Astrocyte of the spinal cord (primary cell): Measurements from ENCODE around the gene VENTX.

Experiments used
- DNase-seq: peaks from one replicate; pipeline ENCODE4 v3.0.0; 2011; ENCODE audit warnings: low read depth, low spot score
- H3K4me3 ChIP-seq: 2 replicates; pipeline ENCODE4 v1.5.1; 2011; ENCODE audit warnings: low read depth, mild to moderate bottlenecking, low read length, moderate library complexity
- in situ Hi-C: cut with HindIII; loops from 2 replicates; pipeline ENCODE4 v1.10.0; 2017; ENCODE audit warnings: low sequenced_read_pairs
- TF ChIP-seq, protein P1 (sequence below): IDR thresholded peaks from 2 replicates; pipeline ENCODE4 v1.5.1; 2012; ENCODE audit warnings: low read depth, mild to moderate bottlenecking, low read length, inconsistent platforms

Gene VENTX

DNA sequence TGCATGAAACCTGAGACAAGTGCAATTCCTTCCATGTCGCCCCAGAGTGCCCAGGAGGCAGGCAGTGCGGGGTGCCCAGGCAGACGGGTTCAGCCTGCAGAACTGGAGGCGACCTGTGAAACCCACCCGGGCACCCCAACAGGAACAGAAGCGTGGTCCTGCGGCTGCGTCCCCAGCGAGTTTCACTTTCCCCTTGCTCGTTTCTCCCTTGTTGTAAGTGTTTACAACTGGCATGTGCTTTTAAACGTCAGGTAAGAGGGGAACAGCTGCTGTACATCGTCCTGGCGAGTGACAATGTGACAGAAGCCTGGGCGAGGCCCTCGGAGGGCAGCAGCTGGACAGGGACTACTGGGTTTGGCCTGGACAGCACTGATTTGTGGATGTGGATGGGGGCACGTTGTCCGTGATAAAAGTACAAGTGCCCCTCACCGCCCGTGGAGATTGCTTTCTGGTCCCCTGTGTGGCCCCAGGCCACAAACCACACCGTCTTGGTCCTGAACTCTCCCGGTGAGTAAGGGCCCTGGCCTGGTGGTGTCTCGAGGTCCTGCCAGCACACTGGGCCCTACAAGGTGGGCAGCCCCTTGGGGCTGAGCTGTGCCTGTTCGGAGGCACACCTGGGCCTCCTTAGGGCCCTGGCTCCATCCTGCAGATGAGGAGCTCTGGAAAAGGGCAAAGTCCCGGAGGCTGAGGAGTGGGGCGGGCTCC lies 4.0 kb downstream of the VENTX start:
- TF ChIP-seq, protein P1, sequence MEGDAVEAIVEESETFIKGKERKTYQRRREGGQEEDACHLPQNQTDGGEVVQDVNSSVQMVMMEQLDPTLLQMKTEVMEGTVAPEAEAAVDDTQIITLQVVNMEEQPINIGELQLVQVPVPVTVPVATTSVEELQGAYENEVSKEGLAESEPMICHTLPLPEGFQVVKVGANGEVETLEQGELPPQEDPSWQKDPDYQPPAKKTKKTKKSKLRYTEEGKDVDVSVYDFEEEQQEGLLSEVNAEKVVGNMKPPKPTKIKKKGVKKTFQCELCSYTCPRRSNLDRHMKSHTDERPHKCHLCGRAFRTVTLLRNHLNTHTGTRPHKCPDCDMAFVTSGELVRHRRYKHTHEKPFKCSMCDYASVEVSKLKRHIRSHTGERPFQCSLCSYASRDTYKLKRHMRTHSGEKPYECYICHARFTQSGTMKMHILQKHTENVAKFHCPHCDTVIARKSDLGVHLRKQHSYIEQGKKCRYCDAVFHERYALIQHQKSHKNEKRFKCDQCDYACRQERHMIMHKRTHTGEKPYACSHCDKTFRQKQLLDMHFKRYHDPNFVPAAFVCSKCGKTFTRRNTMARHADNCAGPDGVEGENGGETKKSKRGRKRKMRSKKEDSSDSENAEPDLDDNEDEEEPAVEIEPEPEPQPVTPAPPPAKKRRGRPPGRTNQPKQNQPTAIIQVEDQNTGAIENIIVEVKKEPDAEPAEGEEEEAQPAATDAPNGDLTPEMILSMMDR, result no peak
- H3K4me3 ChIP-seq, result no peak overlapping the region
- in situ Hi-C loops, result no loop called here
- no peak for DNase-seq

DNA sequence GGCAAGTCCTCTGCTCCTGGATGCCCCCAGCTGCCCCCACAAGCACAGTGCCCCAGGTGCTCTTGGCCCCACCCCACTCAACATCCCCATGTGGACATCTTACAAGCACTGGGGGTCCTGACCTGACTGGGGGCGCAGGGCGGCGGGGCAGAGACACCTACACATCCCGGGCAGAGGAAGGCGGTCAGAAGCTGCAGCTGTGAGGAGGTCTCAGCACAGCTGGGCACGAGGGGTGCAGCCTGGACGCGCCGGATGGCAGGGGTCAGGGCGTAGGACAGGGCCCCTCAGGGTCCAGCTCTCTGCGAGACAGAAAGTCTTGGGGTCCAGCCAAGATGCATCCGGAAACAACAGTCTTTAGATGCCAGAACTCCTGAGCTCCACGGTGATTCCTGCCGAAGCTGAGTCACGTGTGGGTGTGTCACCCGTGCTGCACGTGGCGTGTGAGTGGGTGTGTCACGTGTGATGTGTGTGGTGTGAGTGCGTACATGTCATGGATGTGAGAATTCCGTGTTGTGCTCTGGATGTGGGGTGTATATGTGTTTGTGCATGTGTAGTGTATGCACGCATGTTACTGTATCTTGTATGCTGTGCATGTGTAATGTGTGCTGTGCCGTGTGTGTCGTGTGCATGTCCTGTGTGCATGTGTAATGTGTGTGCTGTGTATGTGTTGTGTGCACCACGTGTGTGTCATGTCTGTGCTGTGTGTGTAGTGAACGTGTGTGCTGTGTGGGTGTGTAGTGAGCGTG lies 5.1 kb downstream of the VENTX start:
- no peak overlapping the region for H3K4me3 ChIP-seq
- no peak for DNase-seq
- TF ChIP-seq, protein P1, result no peak
- in situ Hi-C loops, result no loop called here

DNA sequence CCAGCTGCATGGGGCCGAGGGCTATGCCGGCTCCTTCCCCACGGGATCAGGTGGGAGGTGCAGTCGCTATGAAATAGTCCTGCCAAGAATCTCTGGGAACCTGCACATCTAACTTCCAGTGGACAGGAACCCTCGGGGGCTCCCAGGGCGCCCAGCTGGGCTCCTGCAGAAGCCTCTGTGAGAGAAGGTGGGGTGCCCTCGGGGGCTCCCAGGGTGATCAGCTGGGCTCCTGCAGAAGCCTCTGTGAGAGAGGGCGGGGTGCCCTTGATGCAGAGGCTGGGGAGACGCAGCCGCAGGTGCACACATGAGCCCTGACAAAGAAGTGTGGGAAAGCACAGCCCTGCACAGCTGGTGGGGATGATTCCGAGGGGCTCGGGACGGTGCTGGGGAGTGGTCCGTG lies 5.9 kb downstream of the VENTX start:
- in situ Hi-C loops, result no loop called here
- DNase-seq, result no peak
- H3K4me3 ChIP-seq, result no peak overlapping the region
- TF ChIP-seq, protein P1, result no peak

DNA sequence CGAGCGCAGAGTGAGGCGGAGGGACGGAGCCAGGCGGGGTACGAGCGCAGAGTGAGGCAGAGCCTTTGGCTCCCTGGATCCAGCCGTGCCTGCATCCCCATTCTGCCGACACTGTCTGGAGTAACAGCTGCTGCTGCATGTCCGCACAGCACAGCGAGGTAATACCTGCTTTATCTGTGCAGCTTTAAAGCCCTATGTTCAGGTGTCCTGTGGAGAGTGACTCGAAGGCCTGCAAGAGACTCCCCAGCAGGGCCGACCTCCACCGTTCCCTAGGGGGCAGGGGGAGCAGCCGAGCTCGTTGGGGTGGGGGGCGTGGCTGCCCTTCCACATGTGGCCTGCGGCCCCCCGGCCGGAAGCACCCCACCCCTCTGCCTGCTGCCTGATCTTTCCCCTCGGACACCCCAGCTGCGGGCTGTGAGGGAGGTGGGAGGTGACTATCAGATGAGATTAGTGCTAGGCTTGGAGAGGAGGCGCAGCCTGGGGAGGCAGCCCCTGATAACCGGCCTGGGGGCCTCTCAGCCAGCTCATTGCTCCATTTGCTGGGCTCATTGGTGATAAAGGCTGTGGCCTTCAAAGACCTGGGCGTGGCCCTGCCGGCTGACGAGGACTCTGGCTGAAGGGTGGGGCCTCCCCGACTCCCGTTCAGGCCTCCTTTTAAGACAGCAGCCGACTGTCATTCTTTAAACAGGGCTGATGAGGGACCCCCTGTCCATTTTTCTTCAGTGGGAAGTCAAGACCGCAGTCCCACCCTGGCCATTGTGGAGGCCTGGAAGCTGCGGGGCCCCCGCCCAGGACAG lies 8.0 kb downstream of the VENTX start:
- no peak for DNase-seq
- H3K4me3 ChIP-seq, result no peak overlapping the region
- in situ Hi-C loops, result no loop called here
- TF ChIP-seq, protein P1, result no peak

DNA sequence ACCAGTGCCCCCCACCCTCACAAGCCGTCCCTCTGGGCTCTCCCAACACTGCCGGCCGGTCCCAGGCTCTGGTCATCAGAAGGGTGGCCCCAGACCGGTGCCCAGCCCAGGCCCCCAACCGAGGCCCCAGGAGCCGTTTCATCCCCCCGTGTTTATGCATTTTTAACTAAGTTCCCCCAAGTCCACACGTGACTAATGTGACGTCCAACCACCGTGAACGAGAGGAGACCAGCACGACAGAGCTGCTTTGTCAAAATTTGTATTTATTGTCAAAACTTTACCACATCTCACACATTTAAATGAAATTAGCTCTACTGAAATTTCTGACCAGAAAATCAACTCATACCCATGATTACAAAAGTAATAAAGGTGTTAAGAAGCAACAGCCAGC lies 8.6 kb downstream of the VENTX start:
- TF ChIP-seq, protein P1, result no peak
- no peak overlapping the region for H3K4me3 ChIP-seq
- in situ Hi-C loops, result no loop called here
- DNase-seq, result no peak

DNA sequence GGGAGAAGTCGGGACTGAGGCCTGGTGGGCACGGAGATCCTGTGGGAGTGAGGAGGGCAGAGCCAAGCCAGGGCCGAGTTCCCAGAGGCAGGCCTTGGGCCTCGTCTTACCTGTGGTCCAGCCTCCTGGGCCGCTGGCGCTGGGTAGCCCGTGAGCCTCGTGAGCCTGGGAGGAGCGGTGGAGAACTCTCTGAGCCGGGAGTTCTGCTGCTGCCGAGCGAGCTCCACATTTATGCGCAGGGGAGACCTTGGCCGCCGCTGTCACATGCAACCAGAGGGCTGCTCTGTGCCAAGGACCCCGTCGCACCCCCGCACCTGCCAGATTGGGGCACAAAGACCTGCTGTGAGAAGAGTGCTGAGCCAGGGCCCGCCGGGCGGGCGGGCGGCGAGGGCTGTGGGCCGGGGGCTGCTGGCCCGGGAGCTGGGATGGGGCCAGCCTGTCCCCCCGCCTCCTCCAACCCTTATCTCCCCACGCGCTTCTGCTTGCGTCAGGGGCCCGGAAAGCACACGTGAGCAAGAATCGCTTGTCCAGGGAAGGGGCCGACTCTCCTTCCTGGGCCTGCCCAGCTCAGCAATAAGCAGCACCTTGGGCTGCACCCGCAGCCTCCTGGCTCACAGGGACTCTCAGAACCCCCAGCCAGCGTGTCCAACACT lies 10.2 kb downstream of the VENTX start:
- no peak overlapping the region for H3K4me3 ChIP-seq
- TF ChIP-seq, protein P1, result no peak
- no peak for DNase-seq
- in situ Hi-C loops, result no loop called here
